GM23338 (cell line): Measurements from ENCODE around the gene ZNF609. TPM values are rescaled to one million over a fixed set of nuclear protein-coding genes. Genes with fewer than 3 reads are reported as not detected.

Experiments
- ATAC-seq: fragments of 200-7000 bp; cut with Tn5 transposase; 3 replicates; pipeline ENCODE4 v1.9.1; 2020
- DNase-seq: peaks from one replicate; pipeline ENCODE4 v3.0.0-alpha.2; 2015; ENCODE audit warnings: low spot score
- H2AFZ ChIP-seq: fragments of 200-600 bp; sonication (generic); 2 replicates; pipeline ENCODE4 v1.8.0; 2016; ENCODE audit warnings: antibody characterized with exemption, mild to moderate bottlenecking, moderate library complexity
- H3F3A ChIP-seq: fragments of 200-600 bp; sonication (generic); replicated peaks from 2 replicates; pipeline ENCODE4 v1.8.0; 2017; ENCODE audit warnings: antibody characterized with exemption, mixed run types, low read depth
- H3K27ac ChIP-seq: fragments of 200-600 bp; sonication (generic); 2 replicates; pipeline ENCODE4 v1.6.1; 2016; ENCODE audit warnings: low read depth
- H3K27me3 ChIP-seq: fragments of 200-600 bp; sonication (generic); 2 replicates; pipeline ENCODE4 v1.8.0; 2016; ENCODE audit warnings: mild to moderate bottlenecking, mixed run types, moderate library complexity; ENCODE audit not compliant: insufficient read depth
- H3K36me3 ChIP-seq: fragments of 200-600 bp; sonication (generic); 2 replicates; pipeline ENCODE4 v1.8.0; 2016; ENCODE audit warnings: mild to moderate bottlenecking; ENCODE audit not compliant: insufficient read depth
- H3K4me1 ChIP-seq: fragments of 200-600 bp; sonication (generic); 2 replicates; pipeline ENCODE4 v1.8.0; 2016; ENCODE audit warnings: mild to moderate bottlenecking, moderate library complexity; ENCODE audit not compliant: insufficient read depth
- H3K4me2 ChIP-seq: fragments of 200-600 bp; sonication (generic); 2 replicates; pipeline ENCODE4 v1.7.1; 2017; ENCODE audit warnings: mixed run types
- H3K4me3 ChIP-seq: fragments of 200-600 bp; sonication (generic); 2 replicates; pipeline ENCODE4 v1.6.1; 2016; ENCODE audit warnings: mixed run types
- H3K79me2 ChIP-seq: fragments of 200-600 bp; sonication (generic); replicated peaks from 2 replicates; pipeline ENCODE4 v1.8.0; 2017; ENCODE audit warnings: mild to moderate bottlenecking; ENCODE audit not compliant: insufficient read depth
- H3K9me2 ChIP-seq: fragments of 200-600 bp; sonication (generic); 2 replicates; pipeline ENCODE4 v1.8.0; 2017; ENCODE audit not compliant: insufficient read depth
- H4K20me1 ChIP-seq: fragments of 200-600 bp; sonication (generic); replicated peaks from 2 replicates; pipeline ENCODE4 v1.8.0; 2017; ENCODE audit warnings: mild to moderate bottlenecking; ENCODE audit not compliant: insufficient read depth
- H3K27ac Mint-ChIP-seq: 2 replicates; pipeline ENCODE4 v1.8.0; 2020; ENCODE audit warnings: inconsistent platforms, mild to moderate bottlenecking, moderate library complexity, mixed read lengths
- H3K27me3 Mint-ChIP-seq: 3 replicates; pipeline ENCODE4 v1.8.0; 2022; ENCODE audit warnings: low read depth, mild to moderate bottlenecking, moderate library complexity, mixed read lengths, inconsistent platforms; ENCODE audit not compliant: insufficient read depth, poor library complexity
- H3K36me3 Mint-ChIP-seq: 3 replicates; pipeline ENCODE4 v1.8.0; 2021; ENCODE audit warnings: low read depth, mild to moderate bottlenecking, inconsistent platforms, moderate library complexity, mixed read lengths
- H3K4me1 Mint-ChIP-seq: 3 replicates; pipeline ENCODE4 v1.8.0; 2020; ENCODE audit warnings: mild to moderate bottlenecking, inconsistent platforms, mixed read lengths
- H3K4me3 Mint-ChIP-seq: 3 replicates; pipeline ENCODE4 v1.8.0; 2021; ENCODE audit warnings: moderate library complexity, mild to moderate bottlenecking, inconsistent platforms, mixed read lengths
- H3K9me3 Mint-ChIP-seq: 3 replicates; pipeline ENCODE4 v1.8.0; 2020; ENCODE audit warnings: moderate library complexity, mild to moderate bottlenecking, inconsistent platforms, mixed read lengths
- EZH2 ChIP-seq: fragments of 200-600 bp; sonication (generic); IDR thresholded peaks from one replicate; pipeline ENCODE4 v1.8.0; 2017; ENCODE audit warnings: antibody characterized with exemption, mild to moderate bottlenecking, low read depth; ENCODE audit not compliant: unreplicated experiment
- NANOG ChIP-seq: IDR thresholded peaks from 2 replicates; pipeline ENCODE4 v1.6.1; 2016; ENCODE audit warnings: antibody characterized with exemption, borderline replicate concordance
- STAT1 ChIP-seq: IDR thresholded peaks from one replicate; pipeline ENCODE4 v1.6.1; 2016; ENCODE audit warnings: antibody characterized with exemption; ENCODE audit not compliant: unreplicated experiment
- ZNF114 ChIP-seq: fragments of 250-450 bp; sonication (Bioruptor Pico); IDR thresholded peaks from 2 replicates; pipeline ENCODE4 v1.5.0; 2020; ENCODE audit warnings: mild to moderate bottlenecking, moderate library complexity
- ZNF331 ChIP-seq: fragments of 250-450 bp; sonication (Bioruptor Pico); IDR thresholded peaks from 2 replicates; pipeline ENCODE4 v1.5.0; 2020; ENCODE audit warnings: low read depth, mild to moderate bottlenecking, moderate library complexity
- polyA plus RNA-seq: library from polyadenylated mRNA; unstranded; fragments of >200 nt; fragmentation: Nextera tagmentation; extraction: Ambion mirVana; gene quantifications from 2 replicates; pipeline ENCODE4 v1.2.1, GENCODE V29; 2016
- total RNA-seq: library from RNA; depleted of rRNA; stranded (reverse); fragments of >200 nt; shearing (Covaris generic); gene quantifications from 2 replicates; pipeline ENCODE4 v1.2.3, GENCODE V29; 2014
- TF ChIP-seq, protein P1 (sequence below), 2 experiments: fragments of 200-600 bp in 1 of 2; sonication (generic) in 1 of 2; conservative IDR thresholded peaks; 2 replicates each; pipeline versions ENCODE4 v1.5.1 to v1.6.1; 2016 to 2017; ENCODE audit warnings: antibody characterized with exemption in 2 of 2, low read depth in 2 of 2, mild to moderate bottlenecking in 2 of 2, moderate library complexity in 1 of 2
- TF ChIP-seq, protein P2 (sequence below): IDR thresholded peaks from 2 replicates; pipeline ENCODE4 v1.6.1; 2016; ENCODE audit warnings: antibody characterized with exemption
- TF ChIP-seq, protein P3 (sequence below): IDR thresholded peaks from one replicate; pipeline ENCODE4 v1.6.1; 2018; ENCODE audit warnings: antibody characterized with exemption; ENCODE audit not compliant: unreplicated experiment
- TF ChIP-seq, protein P4 (sequence below): fragments of 250-450 bp; sonication (Bioruptor Pico); IDR thresholded peaks from 2 replicates; pipeline ENCODE4 v1.5.0; 2020; ENCODE audit warnings: mild to moderate bottlenecking, moderate library complexity

Gene ZNF609
- total and polyA plus RNA-seq, 2 experiments from 2014 or later: 26.4 to 40.2 TPM

DNA sequence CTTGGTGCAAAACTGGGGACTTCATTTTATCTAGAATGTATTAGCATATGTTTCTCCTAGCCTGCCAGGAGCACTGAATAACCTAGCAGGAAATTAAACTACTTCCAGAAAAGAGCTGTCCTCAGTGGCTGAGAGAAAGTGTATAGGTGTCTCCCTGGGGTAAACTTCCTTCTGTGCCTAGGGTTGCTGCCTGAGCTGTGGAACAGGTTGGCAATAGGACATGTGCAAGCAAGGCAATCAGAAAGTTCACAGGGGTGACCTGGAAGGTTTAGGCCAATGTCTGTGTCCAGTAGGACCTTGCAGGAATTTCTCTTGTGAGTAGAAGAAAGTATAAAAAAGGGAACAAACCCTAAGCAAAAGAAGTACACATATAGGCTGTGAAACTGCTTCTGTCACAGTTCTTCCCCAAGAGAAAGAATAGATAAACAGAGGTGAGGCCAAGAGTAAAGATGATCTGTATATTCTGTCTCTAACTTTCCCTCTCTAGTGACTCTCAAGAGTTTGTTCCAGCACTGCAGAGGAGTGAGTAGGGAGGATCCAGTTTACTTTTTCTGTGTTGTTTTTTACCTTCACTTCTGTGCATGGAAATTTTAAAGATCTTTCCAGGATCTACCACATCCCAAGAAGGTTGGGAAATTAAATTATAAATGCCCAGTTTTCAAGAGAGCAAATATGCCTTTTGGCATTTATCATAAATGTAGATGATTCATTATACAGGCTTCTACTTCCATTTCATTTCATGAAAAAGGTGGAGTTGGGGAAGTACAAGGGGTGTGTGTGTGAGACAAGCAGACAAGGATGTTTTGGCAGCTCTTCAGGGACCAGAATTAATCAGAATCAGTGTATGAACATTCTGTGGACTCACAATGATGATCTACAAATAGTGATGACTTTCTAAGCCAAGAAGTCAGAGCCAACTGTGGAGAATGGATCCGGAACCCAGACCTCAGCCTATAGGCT lies 159.8 kb downstream of the ZNF609 start (continued):
- TF ChIP-seq, protein P1, sequence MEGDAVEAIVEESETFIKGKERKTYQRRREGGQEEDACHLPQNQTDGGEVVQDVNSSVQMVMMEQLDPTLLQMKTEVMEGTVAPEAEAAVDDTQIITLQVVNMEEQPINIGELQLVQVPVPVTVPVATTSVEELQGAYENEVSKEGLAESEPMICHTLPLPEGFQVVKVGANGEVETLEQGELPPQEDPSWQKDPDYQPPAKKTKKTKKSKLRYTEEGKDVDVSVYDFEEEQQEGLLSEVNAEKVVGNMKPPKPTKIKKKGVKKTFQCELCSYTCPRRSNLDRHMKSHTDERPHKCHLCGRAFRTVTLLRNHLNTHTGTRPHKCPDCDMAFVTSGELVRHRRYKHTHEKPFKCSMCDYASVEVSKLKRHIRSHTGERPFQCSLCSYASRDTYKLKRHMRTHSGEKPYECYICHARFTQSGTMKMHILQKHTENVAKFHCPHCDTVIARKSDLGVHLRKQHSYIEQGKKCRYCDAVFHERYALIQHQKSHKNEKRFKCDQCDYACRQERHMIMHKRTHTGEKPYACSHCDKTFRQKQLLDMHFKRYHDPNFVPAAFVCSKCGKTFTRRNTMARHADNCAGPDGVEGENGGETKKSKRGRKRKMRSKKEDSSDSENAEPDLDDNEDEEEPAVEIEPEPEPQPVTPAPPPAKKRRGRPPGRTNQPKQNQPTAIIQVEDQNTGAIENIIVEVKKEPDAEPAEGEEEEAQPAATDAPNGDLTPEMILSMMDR (conservative IDR thresholded peaks at IDR 0.05; ENCODE audit: low read depth in 2 of 2): no peak
- TF ChIP-seq, protein P2, sequence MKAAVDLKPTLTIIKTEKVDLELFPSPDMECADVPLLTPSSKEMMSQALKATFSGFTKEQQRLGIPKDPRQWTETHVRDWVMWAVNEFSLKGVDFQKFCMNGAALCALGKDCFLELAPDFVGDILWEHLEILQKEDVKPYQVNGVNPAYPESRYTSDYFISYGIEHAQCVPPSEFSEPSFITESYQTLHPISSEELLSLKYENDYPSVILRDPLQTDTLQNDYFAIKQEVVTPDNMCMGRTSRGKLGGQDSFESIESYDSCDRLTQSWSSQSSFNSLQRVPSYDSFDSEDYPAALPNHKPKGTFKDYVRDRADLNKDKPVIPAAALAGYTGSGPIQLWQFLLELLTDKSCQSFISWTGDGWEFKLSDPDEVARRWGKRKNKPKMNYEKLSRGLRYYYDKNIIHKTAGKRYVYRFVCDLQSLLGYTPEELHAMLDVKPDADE: no peak
- TF ChIP-seq ZNF331 (CRISPR knock-in tag) (no peak), ZNF114 (CRISPR knock-in tag) (no peak), EZH2 (no peak), STAT1 (no peak)
- TF ChIP-seq, protein P3, sequence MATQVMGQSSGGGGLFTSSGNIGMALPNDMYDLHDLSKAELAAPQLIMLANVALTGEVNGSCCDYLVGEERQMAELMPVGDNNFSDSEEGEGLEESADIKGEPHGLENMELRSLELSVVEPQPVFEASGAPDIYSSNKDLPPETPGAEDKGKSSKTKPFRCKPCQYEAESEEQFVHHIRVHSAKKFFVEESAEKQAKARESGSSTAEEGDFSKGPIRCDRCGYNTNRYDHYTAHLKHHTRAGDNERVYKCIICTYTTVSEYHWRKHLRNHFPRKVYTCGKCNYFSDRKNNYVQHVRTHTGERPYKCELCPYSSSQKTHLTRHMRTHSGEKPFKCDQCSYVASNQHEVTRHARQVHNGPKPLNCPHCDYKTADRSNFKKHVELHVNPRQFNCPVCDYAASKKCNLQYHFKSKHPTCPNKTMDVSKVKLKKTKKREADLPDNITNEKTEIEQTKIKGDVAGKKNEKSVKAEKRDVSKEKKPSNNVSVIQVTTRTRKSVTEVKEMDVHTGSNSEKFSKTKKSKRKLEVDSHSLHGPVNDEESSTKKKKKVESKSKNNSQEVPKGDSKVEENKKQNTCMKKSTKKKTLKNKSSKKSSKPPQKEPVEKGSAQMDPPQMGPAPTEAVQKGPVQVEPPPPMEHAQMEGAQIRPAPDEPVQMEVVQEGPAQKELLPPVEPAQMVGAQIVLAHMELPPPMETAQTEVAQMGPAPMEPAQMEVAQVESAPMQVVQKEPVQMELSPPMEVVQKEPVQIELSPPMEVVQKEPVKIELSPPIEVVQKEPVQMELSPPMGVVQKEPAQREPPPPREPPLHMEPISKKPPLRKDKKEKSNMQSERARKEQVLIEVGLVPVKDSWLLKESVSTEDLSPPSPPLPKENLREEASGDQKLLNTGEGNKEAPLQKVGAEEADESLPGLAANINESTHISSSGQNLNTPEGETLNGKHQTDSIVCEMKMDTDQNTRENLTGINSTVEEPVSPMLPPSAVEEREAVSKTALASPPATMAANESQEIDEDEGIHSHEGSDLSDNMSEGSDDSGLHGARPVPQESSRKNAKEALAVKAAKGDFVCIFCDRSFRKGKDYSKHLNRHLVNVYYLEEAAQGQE: no peak

DNA sequence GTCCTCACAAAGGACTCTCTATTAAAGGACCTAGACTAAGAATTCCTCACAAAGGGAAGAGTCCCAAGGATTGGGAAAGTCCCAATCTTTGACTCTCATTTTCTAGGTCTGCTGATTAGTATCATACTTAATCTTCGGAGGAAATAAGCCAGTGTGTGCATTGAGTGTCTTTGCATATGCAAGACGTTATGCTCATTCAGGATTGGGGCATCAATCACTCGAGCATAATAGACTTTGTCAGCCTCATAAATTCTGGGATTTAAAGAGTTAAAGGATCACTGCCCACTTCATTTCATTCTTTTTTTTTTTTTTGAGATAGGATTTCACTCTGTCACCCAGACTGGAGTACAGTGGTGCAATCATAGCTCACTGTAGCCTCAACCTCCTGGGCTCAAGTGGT lies 160.7 kb downstream of the ZNF609 start:
- Histone ChIP-seq H3K4me1 (peaks cover 25% of the 10 kb centered on the region), H3K79me2 (peaks cover 80% of the 10 kb centered on the region), H3K27ac (no peak overlapping the region), H3F3A (no peaks in the 10 kb centered on the region), H2AFZ (no peak overlapping the region), H3K36me3 (no peaks in the 10 kb centered on the region), H4K20me1 (peaks cover 66% of the 10 kb centered on the region), H3K4me2 (no peak overlapping the region), H3K27me3 (no peaks in the 10 kb centered on the region), H3K9me2 (no peaks in the 10 kb centered on the region), H3K4me3 (no peak overlapping the region)
- H3K36me3 Mint-ChIP-seq: 0 out of 3 replicates have a peak, but pooled peaks cover under 1% of the 10 kb centered on the region
- no peak overlapping the region for H3K4me3 Mint-ChIP-seq
- no peak overlapping the region for H3K27ac Mint-ChIP-seq
- peaks cover 34% of the 10 kb centered on the region for H3K4me1 Mint-ChIP-seq
- H3K27me3 Mint-ChIP-seq: peaks cover 3% of the 10 kb centered on the region
- no peak for DNase-seq
- H3K9me3 Mint-ChIP-seq: no peaks in the 10 kb centered on the region
- no peak for ATAC-seq
- no peak for TF ChIP-seq ZNF114 (CRISPR knock-in tag)
- TF ChIP-seq, protein P2: no peak
- no peak for TF ChIP-seq NANOG
- TF ChIP-seq, protein P4, sequence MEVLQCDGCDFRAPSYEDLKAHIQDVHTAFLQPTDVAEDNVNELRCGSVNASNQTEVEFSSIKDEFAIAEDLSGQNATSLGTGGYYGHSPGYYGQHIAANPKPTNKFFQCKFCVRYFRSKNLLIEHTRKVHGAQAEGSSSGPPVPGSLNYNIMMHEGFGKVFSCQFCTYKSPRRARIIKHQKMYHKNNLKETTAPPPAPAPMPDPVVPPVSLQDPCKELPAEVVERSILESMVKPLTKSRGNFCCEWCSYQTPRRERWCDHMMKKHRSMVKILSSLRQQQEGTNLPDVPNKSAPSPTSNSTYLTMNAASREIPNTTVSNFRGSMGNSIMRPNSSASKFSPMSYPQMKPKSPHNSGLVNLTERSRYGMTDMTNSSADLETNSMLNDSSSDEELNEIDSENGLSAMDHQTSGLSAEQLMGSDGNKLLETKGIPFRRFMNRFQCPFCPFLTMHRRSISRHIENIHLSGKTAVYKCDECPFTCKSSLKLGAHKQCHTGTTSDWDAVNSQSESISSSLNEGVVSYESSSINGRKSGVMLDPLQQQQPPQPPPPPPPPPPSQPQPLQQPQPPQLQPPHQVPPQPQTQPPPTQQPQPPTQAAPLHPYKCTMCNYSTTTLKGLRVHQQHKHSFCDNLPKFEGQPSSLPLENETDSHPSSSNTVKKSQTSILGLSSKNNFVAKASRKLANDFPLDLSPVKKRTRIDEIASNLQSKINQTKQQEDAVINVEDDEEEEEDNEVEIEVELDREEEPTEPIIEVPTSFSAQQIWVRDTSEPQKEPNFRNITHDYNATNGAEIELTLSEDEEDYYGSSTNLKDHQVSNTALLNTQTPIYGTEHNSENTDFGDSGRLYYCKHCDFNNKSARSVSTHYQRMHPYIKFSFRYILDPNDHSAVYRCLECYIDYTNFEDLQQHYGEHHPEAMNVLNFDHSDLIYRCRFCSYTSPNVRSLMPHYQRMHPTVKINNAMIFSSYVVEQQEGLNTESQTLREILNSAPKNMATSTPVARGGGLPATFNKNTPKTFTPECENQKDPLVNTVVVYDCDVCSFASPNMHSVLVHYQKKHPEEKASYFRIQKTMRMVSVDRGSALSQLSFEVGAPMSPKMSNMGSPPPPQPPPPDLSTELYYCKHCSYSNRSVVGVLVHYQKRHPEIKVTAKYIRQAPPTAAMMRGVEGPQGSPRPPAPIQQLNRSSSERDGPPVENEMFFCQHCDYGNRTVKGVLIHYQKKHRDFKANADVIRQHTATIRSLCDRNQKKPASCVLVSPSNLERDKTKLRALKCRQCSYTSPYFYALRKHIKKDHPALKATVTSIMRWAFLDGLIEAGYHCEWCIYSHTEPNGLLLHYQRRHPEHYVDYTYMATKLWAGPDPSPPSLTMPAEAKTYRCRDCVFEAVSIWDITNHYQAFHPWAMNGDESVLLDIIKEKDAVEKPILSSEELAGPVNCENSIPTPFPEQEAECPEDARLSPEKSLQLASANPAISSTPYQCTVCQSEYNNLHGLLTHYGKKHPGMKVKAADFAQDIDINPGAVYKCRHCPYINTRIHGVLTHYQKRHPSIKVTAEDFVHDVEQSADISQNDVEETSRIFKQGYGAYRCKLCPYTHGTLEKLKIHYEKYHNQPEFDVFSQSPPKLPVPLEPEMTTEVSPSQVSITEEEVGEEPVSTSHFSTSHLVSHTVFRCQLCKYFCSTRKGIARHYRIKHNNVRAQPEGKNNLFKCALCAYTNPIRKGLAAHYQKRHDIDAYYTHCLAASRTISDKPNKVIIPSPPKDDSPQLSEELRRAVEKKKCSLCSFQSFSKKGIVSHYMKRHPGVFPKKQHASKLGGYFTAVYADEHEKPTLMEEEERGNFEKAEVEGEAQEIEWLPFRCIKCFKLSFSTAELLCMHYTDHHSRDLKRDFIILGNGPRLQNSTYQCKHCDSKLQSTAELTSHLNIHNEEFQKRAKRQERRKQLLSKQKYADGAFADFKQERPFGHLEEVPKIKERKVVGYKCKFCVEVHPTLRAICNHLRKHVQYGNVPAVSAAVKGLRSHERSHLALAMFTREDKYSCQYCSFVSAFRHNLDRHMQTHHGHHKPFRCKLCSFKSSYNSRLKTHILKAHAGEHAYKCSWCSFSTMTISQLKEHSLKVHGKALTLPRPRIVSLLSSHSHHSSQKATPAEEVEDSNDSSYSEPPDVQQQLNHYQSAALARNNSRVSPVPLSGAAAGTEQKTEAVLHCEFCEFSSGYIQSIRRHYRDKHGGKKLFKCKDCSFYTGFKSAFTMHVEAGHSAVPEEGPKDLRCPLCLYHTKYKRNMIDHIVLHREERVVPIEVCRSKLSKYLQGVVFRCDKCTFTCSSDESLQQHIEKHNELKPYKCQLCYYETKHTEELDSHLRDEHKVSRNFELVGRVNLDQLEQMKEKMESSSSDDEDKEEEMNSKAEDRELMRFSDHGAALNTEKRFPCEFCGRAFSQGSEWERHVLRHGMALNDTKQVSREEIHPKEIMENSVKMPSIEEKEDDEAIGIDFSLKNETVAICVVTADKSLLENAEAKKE (CRISPR knock-in tag): no peak
- TF ChIP-seq ZNF331 (CRISPR knock-in tag): no peak
